Femur (tissue), 1 donor: ENCODE measurements around the gene ARMH3.

Experiments
- DNase-seq: peaks from one replicate; pipeline ENCODE4 v3.0.0-alpha.2; 2017

The ARMH3 gene

DNA sequence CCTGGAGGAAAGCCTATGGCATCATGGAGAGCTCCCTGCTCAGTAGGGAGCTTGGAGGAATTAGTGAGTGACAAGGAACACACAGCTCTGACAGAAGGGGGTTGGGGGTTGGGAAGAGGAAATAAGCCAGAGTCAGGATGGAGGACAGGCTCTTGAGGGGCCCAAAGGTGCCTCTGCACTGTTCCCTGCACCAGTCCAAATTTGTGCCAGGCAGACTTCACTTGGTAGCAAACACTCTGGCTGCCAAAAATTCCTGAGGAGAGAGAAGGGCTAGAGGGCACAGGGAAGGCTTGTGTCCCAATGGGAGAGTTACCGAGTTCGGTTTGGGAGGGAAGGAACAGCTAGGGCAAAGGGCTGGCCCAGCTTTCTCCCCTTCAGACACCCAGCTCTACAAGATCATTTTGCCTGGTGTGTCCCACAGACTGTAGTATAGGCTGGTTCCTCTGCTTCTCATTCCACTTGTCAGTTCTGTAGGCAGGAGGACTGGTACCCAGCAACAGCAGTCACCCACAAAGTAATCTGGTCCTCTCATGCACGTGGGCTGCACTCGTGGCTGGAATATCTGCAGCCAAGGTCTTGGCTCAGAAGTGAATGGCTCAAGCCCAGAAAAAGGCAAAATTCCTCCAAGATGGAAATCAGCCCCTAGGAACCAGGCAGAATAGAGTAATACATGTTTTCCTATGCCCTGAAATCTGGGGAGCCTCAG lies 204.4 kb downstream of the ARMH3 start:
- DNase-seq = no peak

DNA sequence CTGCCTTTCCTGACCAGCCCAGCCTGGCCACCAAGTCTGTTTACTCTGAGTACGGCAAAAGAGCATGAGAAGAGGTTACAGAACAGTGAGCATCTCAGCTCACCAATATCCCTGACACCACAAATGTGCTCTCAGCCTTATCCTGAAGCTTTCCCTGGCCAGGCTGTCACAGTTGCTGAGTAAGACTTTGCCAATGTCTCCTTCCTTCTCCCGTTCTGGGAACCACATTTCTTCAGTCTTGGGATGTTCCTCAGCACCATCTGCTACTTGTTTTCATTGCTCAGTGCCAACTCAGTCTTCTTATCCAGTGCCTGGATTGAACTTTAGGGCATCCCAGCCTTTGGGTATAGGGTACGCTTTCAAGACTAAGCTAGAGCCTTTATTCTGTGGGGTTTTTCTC lies 205.2 kb downstream of the ARMH3 start:
- DNase-seq = no peak

- DNase-seq = no peak
Observed at GRCh38 chr10:101848894-101849351, 207.1 kb downstream of the ARMH3 start.

GRCh38 chr10:101848408-101848807 lies 207.6 kb downstream of the ARMH3 start:
- no peak for DNase-seq

GRCh38 chr10:101845893-101846292 lies 210.1 kb downstream of the ARMH3 start:
- no peak for DNase-seq

DNA sequence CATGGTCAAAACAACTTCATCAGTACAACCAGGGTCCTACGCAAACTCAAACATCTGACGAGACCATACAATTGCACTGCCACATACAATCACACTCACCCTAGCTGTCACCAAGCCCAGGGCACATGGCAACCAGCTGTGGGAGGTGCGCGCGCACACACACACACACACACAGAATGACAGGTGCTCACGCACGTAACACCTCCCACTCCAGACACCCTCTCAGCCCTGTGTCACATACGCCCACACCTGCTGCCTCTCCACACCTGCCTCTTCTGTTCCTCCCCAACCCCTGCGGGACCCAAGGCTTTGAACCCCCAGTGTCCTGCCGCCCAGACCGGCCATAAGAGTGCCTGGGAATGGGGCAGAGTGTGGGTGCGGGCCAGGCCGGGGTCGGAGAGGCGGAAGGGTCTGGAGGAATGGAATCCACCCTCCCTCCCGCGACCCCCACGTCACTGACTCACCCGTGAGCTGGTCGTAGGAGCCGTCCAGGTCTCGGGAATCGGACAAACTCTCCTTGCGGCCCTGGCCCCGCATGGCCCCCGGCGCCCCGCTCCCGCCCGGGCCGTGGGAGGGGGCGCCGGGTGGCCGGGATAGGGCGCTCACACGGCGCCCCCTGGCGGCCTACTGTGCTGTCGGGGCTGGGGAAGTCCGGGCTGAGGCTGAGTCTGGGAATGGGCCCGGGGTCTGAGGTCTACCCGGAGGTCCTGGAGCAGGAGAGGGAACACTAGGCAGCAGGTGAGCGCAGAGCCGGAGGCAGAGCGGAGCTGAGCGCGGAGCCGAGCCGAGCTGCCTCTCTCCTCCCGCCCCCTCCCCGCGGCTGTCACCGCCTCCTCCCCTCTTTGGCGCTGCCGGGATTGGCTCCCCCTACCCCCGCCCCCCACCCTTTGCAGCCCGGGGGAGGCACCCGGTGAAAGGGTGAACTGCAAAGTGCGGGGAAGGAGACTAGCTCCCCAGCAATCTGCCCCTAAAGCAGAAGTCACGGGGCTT lies 212.6 kb downstream of the ARMH3 start, which contains the start of gene KCNIP2:
Gene KCNIP2 (minus strand): TSS at position 769 of the 990 bp plus-strand sequence. CDS start 232 bp downstream, at position 537.
- no peak for DNase-seq

DNA sequence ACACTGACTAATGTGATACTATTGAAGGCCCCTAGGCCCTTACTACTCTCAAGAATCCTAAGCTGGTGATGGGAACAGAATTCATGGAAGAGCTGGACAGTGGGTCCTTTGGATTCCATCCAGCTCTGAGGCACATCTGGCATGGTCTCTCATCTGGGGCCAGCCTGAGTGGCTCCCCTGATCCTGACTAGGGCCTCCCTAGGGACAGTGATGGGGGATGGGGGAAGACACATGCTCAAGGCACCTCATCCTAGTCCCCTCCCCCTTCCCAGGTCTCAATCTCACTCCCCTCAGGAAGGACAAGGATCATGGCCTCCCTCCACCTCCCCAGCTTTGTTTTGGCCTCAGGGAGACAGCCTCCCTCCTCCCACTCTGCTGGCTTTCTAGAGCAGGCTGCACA lies 214.1 kb downstream of the ARMH3 start:
- no peak for DNase-seq

DNA sequence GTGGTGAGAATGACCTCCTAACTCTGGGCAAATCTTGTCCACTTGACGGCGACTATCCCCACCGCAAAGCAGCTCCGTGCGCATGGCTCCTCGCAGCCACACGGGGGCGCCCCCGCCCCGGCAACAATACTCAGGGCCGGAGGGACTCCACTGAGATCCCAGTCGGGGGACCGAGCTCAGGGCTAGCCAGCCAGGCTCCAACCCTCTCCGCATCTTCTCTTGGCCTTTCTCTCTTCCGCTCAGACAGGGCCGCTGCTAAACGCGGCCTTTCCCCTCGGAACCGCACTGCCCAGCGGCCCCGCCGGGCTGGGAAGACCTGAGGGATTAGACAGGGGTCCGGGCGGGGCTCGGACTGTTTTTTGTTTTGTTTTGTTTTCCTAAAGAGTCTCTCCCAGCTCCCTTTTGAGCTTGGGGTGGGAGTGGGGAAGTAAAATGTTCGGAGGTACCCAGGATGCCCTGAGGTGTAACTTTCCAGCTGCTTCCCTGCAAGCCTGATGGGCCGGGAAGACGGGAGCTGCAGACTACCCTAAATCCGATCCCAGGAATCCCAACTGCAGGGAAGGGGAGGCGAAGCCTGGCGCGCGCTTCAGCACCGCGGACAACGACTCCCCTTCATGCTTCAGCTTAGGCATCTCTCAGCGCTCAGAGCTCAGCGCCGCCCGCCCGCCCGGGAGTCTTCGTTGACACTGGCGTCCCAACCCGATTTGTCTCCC lies 215.1 kb downstream of the ARMH3 start:
- DNase-seq = peak; percentile 91

DNA sequence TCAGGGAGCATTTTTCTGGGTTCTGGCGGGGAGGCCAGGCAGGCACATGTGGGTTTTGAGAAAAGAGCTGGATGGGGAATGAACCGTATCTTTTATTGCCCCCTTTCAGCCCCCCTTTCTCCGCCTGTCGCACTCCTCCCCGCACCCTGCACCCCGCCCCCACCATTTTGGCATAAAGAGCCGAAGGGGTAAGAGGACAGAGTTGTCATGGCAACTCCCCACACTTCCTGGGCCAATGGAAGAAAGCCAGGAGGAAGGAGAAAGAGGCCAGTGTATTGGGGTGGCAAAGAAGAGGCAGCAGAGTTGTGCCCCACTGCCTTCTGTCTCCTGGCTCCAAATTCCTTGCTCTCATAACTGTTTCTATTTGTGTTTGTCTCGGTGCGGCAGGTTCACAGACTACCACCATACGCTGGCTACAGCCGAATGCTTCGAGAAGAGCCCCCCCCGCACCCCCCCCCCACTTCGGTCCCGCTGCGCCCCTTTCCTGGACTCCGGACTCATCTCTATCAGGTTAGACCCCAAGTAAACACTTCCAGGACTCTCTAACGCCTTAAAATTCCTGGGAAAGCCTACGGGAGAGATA lies 215.8 kb downstream of the ARMH3 start:
- no peak for DNase-seq

DNA sequence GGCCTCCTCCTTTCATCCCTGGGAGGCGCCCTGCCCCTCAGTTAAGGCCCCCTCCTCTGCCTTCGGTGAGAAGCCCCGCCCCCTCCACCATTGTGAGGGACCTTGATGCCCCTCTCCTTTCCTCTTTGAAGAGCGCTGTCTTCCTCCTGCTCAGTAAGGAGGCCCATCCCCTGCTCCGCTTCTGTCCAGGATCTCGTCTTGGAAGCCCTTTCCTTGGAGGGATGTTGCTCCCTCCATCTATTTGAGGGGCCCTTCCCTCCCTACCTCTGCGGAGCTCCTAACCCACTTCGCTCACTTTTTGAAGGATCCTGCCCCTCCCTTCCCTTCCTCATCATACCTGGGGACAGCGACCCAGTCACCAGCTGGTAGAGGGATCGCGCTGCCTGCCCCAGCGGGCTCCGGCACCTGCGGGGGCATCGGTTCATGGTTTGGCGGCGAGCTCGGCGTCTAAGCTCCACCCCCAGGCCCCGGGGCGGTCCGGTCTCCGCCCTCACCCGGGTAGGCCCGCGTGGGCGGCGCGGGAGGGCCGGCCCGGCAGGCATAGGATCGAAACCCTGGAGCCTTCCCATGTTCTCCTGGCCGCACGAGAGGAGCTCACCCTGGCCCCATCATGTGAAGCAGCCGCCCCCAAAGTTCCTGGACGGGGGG lies 216.4 kb downstream of the ARMH3 start:
- DNase-seq = no peak

DNA sequence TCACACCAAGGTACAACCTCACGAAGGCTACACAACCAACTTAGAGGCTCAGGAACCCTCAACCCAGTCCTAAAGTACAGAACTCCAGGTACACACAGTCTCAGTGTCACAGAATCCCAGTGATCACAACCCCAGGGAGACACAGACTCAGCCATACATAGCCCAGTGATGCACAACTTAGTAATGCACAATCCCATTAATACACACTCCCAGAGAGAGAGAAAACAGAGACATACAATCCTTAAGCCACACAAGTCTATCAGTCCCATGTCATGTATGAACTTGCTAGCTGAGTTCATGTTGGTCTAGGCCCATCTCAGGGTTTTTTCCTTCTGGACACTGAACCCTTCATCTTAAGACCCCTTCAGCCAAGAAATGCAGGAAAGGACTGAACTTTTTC lies 217.0 kb downstream of the ARMH3 start:
- DNase-seq = no peak

GRCh38 chr10:101838416-101838970 lies 217.5 kb downstream of the ARMH3 start:
- no peak for DNase-seq

- DNase-seq = no peak
Observed at GRCh38 chr10:101837748-101838147, 218.2 kb downstream of the ARMH3 start.

DNA sequence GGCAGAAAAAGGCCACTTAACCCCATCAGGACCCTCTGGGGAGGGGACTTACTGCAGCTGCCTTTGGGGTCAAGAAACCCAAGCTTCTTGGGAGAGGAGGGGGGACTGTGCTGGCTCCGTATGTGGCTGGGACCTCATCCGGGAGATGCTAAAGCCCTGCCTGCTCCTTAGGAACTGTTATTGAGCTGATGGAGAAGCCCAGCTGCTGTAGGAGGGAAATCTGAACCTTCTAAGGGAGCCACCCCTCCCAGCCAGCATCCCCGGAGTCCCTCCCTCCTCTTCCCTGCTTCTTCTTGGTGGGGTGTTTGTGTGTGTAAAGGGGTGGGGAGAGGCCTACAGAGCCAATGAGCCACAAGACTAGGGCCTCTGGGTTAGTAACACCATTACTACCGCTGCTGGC lies 220.6 kb downstream of the ARMH3 start:
- no peak for DNase-seq

DNA sequence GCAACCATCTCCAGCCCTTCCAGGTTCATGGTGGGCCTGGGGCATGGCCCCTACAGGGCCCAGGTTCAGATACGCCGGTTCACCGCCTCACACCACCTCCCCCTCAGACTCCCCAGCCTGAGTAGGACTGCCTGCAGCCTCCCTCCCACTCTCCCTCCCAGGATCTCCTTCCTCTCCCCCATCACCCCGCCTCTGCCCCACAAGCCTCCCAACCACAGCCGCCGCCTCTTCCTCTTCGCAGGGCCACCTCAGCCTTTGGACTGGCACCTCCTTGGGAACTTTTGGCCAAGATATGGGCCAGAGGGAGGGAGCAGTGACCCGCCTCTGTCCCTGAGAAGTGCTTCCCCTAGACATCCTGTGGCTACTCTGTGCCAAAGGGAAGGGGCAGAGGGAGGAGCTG lies 221.6 kb downstream of the ARMH3 start:
- no peak for DNase-seq

- no peak for DNase-seq
Observed at GRCh38 chr10:101833466-101833865, 222.5 kb downstream of the ARMH3 start.

DNA sequence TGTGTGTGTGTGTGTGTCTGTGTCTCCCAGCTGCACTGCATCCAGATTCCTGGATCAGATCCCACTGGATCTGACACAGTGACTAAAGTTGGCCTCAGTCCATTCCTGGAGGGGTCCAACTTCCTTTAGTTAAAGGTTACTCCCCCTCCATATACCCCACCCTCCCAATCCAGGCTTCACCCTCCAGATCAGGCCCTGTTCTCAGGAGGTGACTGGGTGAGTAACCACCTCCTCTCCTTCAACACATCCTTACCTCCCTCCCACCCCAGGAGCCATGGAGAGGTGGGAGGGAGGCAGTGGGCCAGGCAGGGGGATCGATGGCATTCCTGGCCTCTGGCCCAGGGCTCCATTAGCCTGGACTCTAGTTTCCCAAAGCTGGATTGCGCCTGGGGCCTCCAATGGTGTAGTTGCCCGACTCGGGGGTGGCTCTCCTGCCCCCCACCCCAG lies 223.6 kb downstream of the ARMH3 start:
- no peak for DNase-seq

- no peak for DNase-seq
Observed at GRCh38 chr10:101831169-101831811, 224.7 kb downstream of the ARMH3 start.

DNA sequence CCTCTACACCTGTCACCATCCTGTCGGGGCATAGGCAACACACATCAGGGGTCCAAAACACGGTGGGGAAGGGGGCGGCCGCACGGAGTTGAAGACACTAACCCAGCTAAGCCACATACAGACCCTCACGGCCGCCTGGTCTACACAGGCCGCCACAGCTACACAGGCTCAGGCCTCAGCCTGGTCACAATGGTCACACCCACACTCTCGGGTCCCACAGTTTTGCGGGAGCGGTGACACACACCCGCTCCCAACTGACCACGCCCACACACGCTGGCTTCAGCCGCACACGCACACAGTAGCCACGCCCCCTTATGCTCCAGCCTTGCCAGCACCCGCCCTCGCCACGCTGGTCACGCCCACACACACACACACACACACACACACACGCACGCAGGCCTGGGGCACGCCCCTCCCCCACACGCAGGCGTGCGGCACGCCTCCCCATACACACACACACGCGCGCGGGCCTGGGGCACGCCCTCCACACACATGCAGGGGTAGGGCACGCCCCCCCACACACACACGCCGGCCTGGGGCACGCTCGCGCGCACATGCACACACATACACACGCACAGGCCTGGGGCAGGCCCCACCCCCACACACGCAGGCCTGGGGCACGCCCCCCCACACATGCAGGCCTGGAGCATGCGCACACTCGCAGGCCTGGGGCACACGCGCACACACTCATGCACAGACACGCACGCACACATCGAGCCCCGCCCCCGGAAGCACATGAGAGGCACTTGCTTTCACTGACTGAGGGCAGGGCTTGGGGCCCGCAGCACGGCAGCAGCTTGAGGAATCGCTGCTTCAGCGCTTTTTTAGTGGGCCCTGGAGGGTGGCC lies 225.4 kb downstream of the ARMH3 start:
- peak; percentile 92 for DNase-seq
